Sigmoid colon (tissue), 7 donors: ENCODE results near the gene AKR1E2. TPM values are rescaled to one million over a fixed set of nuclear protein-coding genes. Genes with fewer than 3 reads are reported as not detected.

Experiments
- DNase-seq: peaks from one replicate; pipeline ENCODE4 v3.0.0-alpha.2; 2019
- H3K27ac ChIP-seq, 4 donors: fragments of 200-600 bp; sonication (generic); one replicate each; pipeline ENCODE4 v1.5.1; 2016 to 2019; ENCODE audit warnings: mild to moderate bottlenecking in 1 of 4
- H3K27me3 ChIP-seq, 3 donors: fragments of 200-600 bp; sonication (generic); one replicate each; pipeline ENCODE4 v1.5.1; 2019; ENCODE audit warnings: mild to moderate bottlenecking in 1 of 3
- H3K36me3 ChIP-seq, 4 donors: fragments of 200-600 bp; sonication (generic); one replicate each; pipeline ENCODE4 v1.5.1; 2016 to 2019
- H3K4me1 ChIP-seq, 4 donors: fragments of 200-600 bp; sonication (generic); one replicate each; pipeline ENCODE4 v1.5.1; 2017 to 2019
- H3K4me3 ChIP-seq, 4 donors: fragments of 200-600 bp; sonication (generic); one replicate each; pipeline ENCODE4 v1.5.1; 2017 to 2019; ENCODE audit warnings: mild to moderate bottlenecking in 2 of 4, moderate library complexity in 1 of 4
- H3K9me3 ChIP-seq, 4 donors: fragments of 200-600 bp in 3 of 4; sonication (generic) in 3 of 4; one replicate each; pipeline versions ENCODE4 v1.5.1 to v1.6.1; 2013 to 2019
- EP300 ChIP-seq, 4 donors: sonication (generic); formaldehyde crosslinking; IDR thresholded peaks; one replicate each; pipeline ENCODE4 v1.6.1; 2017; ENCODE audit warnings: antibody characterized with exemption in 4 of 4
- POLR2A ChIP-seq, 2 donors: fragments of 450-650 bp; IDR thresholded peaks; one replicate each; pipeline ENCODE4 v1.6.1; 2016; ENCODE audit warnings: antibody characterized with exemption in 2 of 2, mild to moderate bottlenecking in 2 of 2, moderate library complexity in 2 of 2
- POLR2AphosphoS5 ChIP-seq, 4 donors: sonication (generic); formaldehyde crosslinking; IDR thresholded peaks; one replicate each; pipeline ENCODE4 v1.6.1; 2017; ENCODE audit warnings: antibody characterized with exemption in 4 of 4
- WGBS, 2 donors: extraction: QIAGEN DNeasy Blood & Tissue Kit; methylation state at CpG; one replicate each; pipeline ENCODE4 v1.1.7; 2013; 5-methylcytosine and 5-hydroxymethylcytosine counted together
- intact Hi-C: fragments of 100-400 bp; cut with DNase I; formaldehyde crosslinking; loops from one replicate; pipeline ENCODE4 v1.15.1; 2023
- polyA plus RNA-seq, 3 donors: library from polyadenylated mRNA; stranded (reverse); fragments of 200-250 nt; gene quantifications; one replicate each; pipeline ENCODE4 v1.2.3, GENCODE V29; 2013
- total RNA-seq, 4 donors: library from RNA; depleted of rRNA; stranded (reverse); fragments of >200 nt; gene quantifications; one replicate each; pipeline ENCODE4 v1.1.0, GENCODE V29; 2016
- TF ChIP-seq, protein P1 (sequence below), 4 experiments: fragments of 450-650 bp in 3 of 4; fragments of 200-600 bp in 1 of 4; IDR thresholded peaks; one replicate each; pipeline ENCODE4 v1.5.1; 2016 to 2019; ENCODE audit warnings: antibody characterized with exemption in 4 of 4, mild to moderate bottlenecking in 3 of 4, moderate library complexity in 2 of 4
- donor health status: healthy with polysubstance abuse.
- donor health status: Bipolar disorder and iron deficiency.
- donor health status: healthy.

AKR1E2 gene
- total and polyA plus RNA-seq, 7 donors, result 0.69 to 32.5 (median 13.8) TPM; not detected in 1

DNA sequence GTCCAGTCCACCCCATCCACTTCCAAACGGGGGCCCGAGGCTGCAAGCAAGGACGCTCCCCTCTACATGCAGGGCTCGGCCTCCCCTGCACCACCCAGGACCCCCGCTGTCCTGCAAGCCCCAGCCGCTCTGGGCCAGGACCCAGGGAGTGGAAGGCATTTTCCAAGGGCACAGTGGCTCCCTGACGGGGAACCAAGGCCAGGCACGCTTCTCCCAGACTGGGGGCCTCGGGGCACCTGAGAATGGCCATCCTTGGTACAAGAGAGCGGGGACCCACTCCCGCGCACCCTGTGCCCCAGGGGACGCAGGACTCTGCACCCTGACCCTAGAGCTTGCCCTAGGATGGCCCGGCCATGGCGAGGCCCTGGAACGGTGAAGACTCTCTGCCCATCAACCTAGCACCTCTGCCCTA, 545 bp upstream of the AKR1E2 start:
- 96 to 97% methylated on average over 16 of the region's 16 CpGs for WGBS, 2 donors

DNA sequence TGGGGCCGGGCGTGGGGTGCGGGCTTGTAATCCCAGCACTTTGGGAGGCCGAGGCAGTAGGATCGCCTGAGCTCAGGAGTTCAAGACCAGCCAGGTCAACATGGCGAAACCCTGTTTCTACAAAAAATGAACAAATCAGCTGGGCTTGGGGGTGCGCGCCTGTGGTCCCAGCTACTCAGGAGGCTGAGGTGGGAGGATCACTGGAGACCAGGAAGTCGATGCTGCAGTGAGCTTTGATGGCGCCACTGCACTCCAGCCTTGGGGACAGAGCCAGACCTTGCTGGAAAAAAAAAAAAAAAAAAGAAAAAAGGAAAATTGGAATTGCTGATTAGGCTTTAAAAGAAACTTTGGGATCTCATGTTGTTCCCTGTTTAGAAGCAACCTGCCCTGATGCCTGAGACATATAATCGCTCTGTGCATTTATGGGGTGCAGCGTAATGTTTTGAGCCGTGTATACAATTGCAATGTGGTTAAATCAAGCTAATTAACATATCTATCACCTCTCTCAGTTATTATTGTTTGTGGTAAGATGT, 851 bp downstream of the AKR1E2 start:
- TF ChIP-seq POLR2A (IDR thresholded peaks at IDR 0.05) (peak in 1 of 2 donors; percentile 0), POLR2AphosphoS5 (IDR thresholded peaks at IDR 0.05) (no peak)
- 32 to 60% methylated on average over 13 of the region's 13 CpGs for WGBS, 2 donors
- intact Hi-C loops, result no loop called here

More for the DNA sequence above, 545 bp upstream of the AKR1E2 start:
- peak overlapping the region; percentile 53 to 72 (median 67) for H3K4me3 ChIP-seq
- intact Hi-C loops, result no loop called here
- no peaks in the 10 kb centered on the region for H3K9me3 ChIP-seq
- no peaks in the 10 kb centered on the region for H3K27me3 ChIP-seq
- no peak for TF ChIP-seq POLR2A (IDR thresholded peaks at IDR 0.05)
- DNase-seq, result no peak
- peaks cover 0 to 20% (median 11%) of the 10 kb centered on the region in 4 donors for H3K4me1 ChIP-seq
- peak overlapping the region; percentile 90 to 97 (median 94) for H3K27ac ChIP-seq
- no peaks in the 10 kb centered on the region for H3K36me3 ChIP-seq

DNA sequence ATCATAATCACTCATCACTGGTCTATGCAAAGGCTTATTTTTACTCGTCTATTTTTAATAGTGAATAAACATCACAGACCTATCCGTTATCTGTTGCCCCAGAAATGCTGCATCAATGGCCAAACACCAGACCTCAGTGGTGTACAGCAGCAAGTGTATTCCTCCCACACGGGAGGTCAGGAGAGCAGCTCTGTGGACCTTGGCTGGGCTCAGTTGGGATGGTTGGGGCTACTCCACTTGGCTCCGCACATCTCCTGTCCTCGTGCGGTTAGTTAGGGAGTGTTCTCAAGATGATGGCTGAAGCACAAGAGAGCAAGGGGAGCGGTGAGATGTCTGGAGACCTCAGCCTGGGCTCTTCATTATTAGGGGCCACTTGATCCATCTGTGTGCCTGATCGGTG, 2.0 kb downstream of the AKR1E2 start:
- H3K27ac ChIP-seq, result no peak overlapping the region
- H3K4me1 ChIP-seq, result peaks cover 0 to 20% (median 11%) of the 10 kb centered on the region in 4 donors
- no peak for DNase-seq
- H3K27me3 ChIP-seq, result no peaks in the 10 kb centered on the region
- TF ChIP-seq EP300 (IDR thresholded peaks at IDR 0.05) (no peak), POLR2A (IDR thresholded peaks at IDR 0.05) (no peak), POLR2AphosphoS5 (IDR thresholded peaks at IDR 0.05) (no peak)
- TF ChIP-seq, protein P1, sequence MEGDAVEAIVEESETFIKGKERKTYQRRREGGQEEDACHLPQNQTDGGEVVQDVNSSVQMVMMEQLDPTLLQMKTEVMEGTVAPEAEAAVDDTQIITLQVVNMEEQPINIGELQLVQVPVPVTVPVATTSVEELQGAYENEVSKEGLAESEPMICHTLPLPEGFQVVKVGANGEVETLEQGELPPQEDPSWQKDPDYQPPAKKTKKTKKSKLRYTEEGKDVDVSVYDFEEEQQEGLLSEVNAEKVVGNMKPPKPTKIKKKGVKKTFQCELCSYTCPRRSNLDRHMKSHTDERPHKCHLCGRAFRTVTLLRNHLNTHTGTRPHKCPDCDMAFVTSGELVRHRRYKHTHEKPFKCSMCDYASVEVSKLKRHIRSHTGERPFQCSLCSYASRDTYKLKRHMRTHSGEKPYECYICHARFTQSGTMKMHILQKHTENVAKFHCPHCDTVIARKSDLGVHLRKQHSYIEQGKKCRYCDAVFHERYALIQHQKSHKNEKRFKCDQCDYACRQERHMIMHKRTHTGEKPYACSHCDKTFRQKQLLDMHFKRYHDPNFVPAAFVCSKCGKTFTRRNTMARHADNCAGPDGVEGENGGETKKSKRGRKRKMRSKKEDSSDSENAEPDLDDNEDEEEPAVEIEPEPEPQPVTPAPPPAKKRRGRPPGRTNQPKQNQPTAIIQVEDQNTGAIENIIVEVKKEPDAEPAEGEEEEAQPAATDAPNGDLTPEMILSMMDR (IDR thresholded peaks at IDR 0.05), result no peak
- H3K36me3 ChIP-seq, result peaks cover 0 to 12% (median 0%) of the 10 kb centered on the region in 4 donors
- WGBS, 2 donors, result 72 to 84% methylated on average over 8 of the region's 8 CpGs
- H3K9me3 ChIP-seq, result no peaks in the 10 kb centered on the region
- intact Hi-C loops, result no loop called here
- H3K4me3 ChIP-seq, result no peak overlapping the region

More for the DNA sequence above, 851 bp downstream of the AKR1E2 start:
- DNase-seq, result no peak
- H3K27me3 ChIP-seq, result no peaks in the 10 kb centered on the region
- H3K4me1 ChIP-seq, result peaks cover 0 to 20% (median 11%) of the 10 kb centered on the region in 4 donors
- H3K4me3 ChIP-seq, result peak overlapping the region; percentile 53 to 72 (median 67)
- H3K27ac ChIP-seq, result peak overlapping the region; percentile 90 to 97 (median 94)
- peaks cover 0 to 10% (median 0%) of the 10 kb centered on the region in 4 donors for H3K36me3 ChIP-seq
- H3K9me3 ChIP-seq, result no peaks in the 10 kb centered on the region

DNA sequence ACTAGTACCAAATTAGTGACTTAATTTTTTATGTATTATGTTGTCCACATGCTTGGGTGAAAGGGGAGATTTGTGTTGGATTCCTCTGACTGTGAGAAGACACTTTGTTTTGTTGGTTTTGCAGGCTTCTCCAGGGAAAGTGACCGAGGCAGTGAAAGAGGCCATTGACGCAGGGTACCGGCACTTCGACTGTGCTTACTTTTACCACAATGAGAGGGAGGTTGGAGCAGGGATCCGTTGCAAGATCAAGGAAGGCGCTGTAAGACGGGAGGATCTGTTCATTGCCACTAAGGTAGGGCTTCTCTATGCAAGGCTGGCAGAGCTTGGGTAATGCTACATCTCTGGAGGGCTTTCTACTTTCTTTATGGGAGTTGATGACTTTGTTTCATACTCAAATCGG, 4.5 kb downstream of the AKR1E2 start:
- no peak for DNase-seq
- WGBS, 2 donors, result 91 to 97% methylated on average over 8 of the region's 8 CpGs
- Histone ChIP-seq H3K27me3 (no peaks in the 10 kb centered on the region), H3K36me3 (peaks cover 0 to 24% (median 0%) of the 10 kb centered on the region in 4 donors), H3K4me3 (no peak overlapping the region), H3K27ac (no peak overlapping the region), H3K9me3 (no peaks in the 10 kb centered on the region), H3K4me1 (peaks cover 0 to 19% (median 10%) of the 10 kb centered on the region in 4 donors)
- TF ChIP-seq EP300 (IDR thresholded peaks at IDR 0.05) (no peak), POLR2AphosphoS5 (IDR thresholded peaks at IDR 0.05) (no peak), POLR2A (IDR thresholded peaks at IDR 0.05) (no peak)
- TF ChIP-seq, protein P1 (IDR thresholded peaks at IDR 0.05), result no peak
- intact Hi-C loops, result no loop called here

DNA sequence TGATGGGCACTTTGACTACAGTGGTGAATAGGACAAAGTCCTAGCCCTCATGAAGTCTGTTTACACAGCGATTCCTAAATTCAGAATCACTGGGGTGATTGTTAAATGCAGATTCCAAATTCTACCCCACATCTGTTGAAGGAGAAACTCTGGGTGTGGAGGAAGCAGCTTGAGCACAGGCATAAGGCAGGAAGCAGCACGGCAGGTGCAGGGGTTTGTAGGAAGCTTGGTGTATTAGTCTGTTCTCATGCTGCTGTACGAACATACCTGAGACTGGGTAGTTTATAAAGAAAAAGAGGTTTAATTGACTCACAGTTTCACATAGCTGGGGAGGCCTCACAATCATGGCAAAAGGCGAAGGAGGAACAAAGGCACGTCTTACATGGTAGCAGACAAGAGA, 5.1 kb downstream of the AKR1E2 start:
- Histone ChIP-seq H3K36me3 (peaks cover 0 to 28% (median 0%) of the 10 kb centered on the region in 4 donors), H3K27me3 (no peaks in the 10 kb centered on the region), H3K4me1 (peaks cover 0 to 13% (median 8%) of the 10 kb centered on the region in 4 donors), H3K4me3 (no peak overlapping the region), H3K27ac (no peak overlapping the region), H3K9me3 (no peaks in the 10 kb centered on the region)
- intact Hi-C loops, result no loop called here
- no peak for DNase-seq
- WGBS, 2 donors, result 75 to 88% methylated on average over 5 of the region's 5 CpGs
- no peak for TF ChIP-seq POLR2A (IDR thresholded peaks at IDR 0.05)
- TF ChIP-seq, protein P1 (IDR thresholded peaks at IDR 0.05), result no peak
- no peak for TF ChIP-seq EP300 (IDR thresholded peaks at IDR 0.05)
- TF ChIP-seq POLR2AphosphoS5 (IDR thresholded peaks at IDR 0.05), result no peak
